22Rv1 (cell line): ENCODE measurements around the gene PLA2G2D.

Source experiments
- H3K27ac ChIP-seq: fragments of 450-650 bp; 2 replicates; pipeline ENCODE4 v1.5.1; 2017
- ZFX ChIP-seq: fragments of 450-650 bp; IDR thresholded peaks from 2 replicates; pipeline ENCODE4 v1.6.1; 2017; ENCODE audit warnings: antibody characterized with exemption, borderline replicate concordance
- TF ChIP-seq, protein P1 (sequence below): fragments of 450-650 bp; IDR thresholded peaks from 2 replicates; pipeline ENCODE4 v1.5.1; 2017; ENCODE audit warnings: mild to moderate bottlenecking

Gene PLA2G2D

DNA sequence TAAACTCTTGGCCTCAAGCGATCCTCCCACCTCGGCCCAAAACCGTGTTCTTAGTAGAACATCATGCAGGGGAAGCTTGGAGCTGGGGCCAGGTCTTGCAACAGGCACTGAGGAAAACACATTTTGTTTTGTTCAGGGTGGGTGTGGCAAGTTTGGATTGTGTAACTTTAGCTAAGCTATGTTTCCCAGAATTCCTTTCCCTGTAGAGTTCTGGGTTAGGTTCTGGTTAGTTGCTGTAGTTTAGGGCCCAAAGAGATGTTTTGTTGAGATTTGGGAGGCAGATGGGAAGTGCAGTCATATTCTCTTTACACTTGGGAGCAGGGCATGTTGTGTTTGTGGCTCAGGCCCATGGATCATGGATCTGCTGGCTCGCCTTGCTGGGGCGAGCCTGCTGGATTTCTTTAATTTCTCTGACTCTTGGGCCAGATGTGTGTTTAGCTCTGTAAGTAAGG lies 25.4 kb downstream of the PLA2G2D start:
- TF ChIP-seq, protein P1, sequence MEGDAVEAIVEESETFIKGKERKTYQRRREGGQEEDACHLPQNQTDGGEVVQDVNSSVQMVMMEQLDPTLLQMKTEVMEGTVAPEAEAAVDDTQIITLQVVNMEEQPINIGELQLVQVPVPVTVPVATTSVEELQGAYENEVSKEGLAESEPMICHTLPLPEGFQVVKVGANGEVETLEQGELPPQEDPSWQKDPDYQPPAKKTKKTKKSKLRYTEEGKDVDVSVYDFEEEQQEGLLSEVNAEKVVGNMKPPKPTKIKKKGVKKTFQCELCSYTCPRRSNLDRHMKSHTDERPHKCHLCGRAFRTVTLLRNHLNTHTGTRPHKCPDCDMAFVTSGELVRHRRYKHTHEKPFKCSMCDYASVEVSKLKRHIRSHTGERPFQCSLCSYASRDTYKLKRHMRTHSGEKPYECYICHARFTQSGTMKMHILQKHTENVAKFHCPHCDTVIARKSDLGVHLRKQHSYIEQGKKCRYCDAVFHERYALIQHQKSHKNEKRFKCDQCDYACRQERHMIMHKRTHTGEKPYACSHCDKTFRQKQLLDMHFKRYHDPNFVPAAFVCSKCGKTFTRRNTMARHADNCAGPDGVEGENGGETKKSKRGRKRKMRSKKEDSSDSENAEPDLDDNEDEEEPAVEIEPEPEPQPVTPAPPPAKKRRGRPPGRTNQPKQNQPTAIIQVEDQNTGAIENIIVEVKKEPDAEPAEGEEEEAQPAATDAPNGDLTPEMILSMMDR, result no peak
- no peak for TF ChIP-seq ZFX

DNA sequence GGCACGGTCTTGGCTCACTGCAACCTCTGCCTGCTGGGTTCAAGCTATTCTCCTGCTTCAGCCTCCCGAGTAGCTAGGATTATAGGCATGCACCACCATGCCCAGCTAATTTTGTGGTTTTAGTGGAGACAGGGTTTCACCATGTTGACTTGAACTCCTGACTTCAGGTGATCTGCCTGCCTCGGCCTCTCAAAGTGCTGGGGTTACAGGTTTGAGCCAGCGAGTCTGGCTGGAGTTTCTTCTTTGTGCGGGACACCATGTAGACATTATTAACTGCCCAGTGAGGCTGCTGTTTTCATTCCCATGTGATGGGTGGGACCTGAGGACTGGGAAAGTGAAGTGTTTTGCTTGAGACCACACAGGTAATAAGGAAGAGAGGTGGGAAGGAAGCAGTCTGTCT lies 26.0 kb downstream of the PLA2G2D start:
- TF ChIP-seq, protein P1, result no peak
- TF ChIP-seq ZFX, result no peak
- H3K27ac ChIP-seq, result no peak overlapping the region

More for the DNA sequence above, 25.4 kb downstream of the PLA2G2D start:
- H3K27ac ChIP-seq, result no peak overlapping the region

GRCh38 chr1:20090641-20091040 lies 28.7 kb downstream of the PLA2G2D start:
- no peak overlapping the region for H3K27ac ChIP-seq
- no peak for TF ChIP-seq ZFX
- TF ChIP-seq, protein P1, result no peak

DNA sequence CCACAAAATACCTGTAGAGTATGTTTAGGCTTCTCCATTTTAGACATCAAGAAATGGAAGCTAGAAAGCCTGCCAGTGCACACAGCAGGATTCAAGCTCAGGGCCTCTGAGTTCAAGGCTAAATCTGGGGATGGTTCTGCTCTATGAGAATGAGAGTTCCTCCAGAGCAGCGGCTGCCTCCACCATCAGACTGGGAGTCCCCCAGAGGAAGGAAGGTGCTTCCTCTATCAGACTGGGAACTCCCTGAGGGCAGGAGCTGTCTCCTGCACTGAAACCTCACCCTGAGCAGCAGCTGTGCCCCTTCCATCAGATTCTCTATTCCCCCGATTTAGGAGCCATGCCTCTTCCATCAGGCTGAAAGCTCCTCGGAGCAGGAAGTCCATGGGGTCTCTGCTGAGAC lies 29.2 kb downstream of the PLA2G2D start:
- TF ChIP-seq ZFX, result no peak
- TF ChIP-seq, protein P1, result no peak
- H3K27ac ChIP-seq, result no peak overlapping the region

GRCh38 chr1:20089328-20090077 lies 29.8 kb downstream of the PLA2G2D start:
- no peak for TF ChIP-seq ZFX
- TF ChIP-seq, protein P1, result no peak
- H3K27ac ChIP-seq, result no peak overlapping the region

DNA sequence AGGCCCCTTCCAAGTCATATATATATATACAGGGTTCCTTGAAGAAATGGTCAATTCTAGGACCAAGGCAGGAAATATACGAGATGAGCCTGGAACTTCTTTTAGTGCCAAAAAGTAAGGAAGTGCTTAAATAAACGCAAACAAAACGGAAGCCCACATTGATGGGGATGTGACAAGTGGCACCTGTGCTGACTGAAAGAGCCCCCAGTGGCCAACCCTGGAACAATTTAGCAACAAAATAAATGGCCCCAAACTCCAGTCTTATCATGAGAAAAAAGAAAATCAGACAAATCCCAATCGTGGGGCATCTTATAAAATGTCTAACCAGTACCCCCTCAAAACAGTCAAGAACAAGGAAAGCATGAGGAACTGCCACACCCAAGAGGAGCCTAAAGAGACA lies 31.7 kb downstream of the PLA2G2D start:
- no peak overlapping the region for H3K27ac ChIP-seq
- TF ChIP-seq, protein P1, result peak; percentile 36
- TF ChIP-seq ZFX, result no peak

DNA sequence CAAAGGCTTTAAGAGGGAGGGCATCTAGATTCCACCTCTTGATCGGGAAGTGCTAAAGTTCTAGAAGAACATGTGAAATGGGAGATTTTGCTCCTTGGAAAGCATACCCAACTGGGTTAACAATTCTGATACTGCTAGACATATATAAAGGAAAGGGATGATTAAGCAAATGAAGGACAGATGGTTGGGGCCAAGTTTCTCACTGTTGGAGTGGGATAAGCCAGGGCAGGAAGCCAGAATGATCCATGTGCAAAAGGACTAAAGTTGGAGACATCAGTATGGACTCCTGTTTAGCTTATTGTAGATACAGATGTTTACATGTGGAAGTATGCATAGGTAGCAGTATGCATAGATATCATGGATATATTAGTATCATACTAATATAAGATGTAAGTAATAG lies 32.5 kb downstream of the PLA2G2D start:
- H3K27ac ChIP-seq, result no peak overlapping the region
- TF ChIP-seq, protein P1, result no peak
- no peak for TF ChIP-seq ZFX
